Mucosa of rectum (tissue), 2 donors: ENCODE measurements around the gene SLC15A3.

Experiments
- H3K27ac ChIP-seq, 2 donors: one replicate each; pipeline ENCODE4 v1.7.0; 2013; ENCODE audit warnings: inconsistent platforms in 2 of 2, low read depth in 2 of 2, low read length in 2 of 2
- H3K27me3 ChIP-seq, 2 donors: one replicate each; pipeline ENCODE4 v1.7.0; 2013; ENCODE audit warnings: low read length in 2 of 2; ENCODE audit not compliant: control insufficient read depth in 2 of 2, insufficient read depth in 2 of 2
- H3K36me3 ChIP-seq, 2 donors: one replicate each; pipeline ENCODE4 v1.7.0; 2013; ENCODE audit warnings: low read length in 2 of 2; ENCODE audit not compliant: control insufficient read depth in 2 of 2, insufficient read depth in 2 of 2
- H3K4me1 ChIP-seq, 2 donors: one replicate each; pipeline ENCODE4 v1.7.0; 2013; ENCODE audit warnings: low read length in 2 of 2, mild to moderate bottlenecking in 1 of 2; ENCODE audit not compliant: control insufficient read depth in 2 of 2, insufficient read depth in 2 of 2
- H3K4me3 ChIP-seq, 2 donors: one replicate each; pipeline ENCODE4 v1.7.0; 2013; ENCODE audit warnings: low read length in 2 of 2
- H3K9ac ChIP-seq, 2 donors: one replicate each; pipeline ENCODE4 v1.7.0; 2013; ENCODE audit warnings: low read length in 2 of 2, low read depth in 1 of 2, mild to moderate bottlenecking in 1 of 2
- H3K9me3 ChIP-seq, 2 donors: one replicate each; pipeline ENCODE4 v1.7.0; 2013; ENCODE audit warnings: low read length in 2 of 2; ENCODE audit not compliant: control insufficient read depth in 2 of 2
- donor health status: healthy.
- donor health status: Normal muscosa, but diverticular disease.

Gene SLC15A3

DNA sequence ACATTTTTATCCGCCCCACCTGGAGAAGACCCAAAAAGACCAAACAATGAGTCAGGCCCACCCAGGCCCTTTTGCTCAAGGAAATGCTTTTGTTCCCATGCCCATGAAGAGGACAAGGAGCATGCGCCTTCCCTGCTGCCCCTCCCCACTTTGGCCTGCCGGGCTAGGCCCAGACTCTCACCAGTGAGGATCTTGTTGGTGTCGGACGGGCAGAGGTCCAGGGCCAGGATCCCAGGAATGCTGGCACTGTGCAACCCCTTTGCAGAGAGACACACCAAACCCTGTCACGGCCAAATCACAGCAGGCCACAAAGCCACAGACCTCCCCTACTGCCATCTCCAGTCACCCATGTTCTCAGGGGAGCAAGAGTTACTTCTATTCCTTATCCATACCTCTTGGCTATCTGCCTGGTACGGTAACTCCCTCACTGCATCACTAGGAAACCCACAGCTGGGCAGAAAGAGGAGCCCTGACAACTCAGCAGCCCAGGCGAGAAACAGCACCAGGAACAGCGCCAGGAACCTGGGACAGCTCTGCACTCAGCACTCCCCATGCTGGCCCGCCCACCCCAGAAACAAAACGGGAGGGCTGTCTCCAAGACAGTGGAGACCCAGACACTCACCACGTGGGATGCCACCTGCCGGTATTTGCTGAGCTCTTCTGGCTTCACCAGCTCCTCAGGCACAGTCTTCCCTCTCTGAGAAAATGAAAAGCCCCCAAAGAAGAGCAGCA lies 51.1 kb downstream of the SLC15A3 start:
- no peaks in the 10 kb centered on the region for H3K27me3 ChIP-seq
- H3K36me3 ChIP-seq, result peaks cover 66 to 71% of the 10 kb centered on the region in 2 donors
- H3K4me3 ChIP-seq, result no peak overlapping the region
- no peaks in the 10 kb centered on the region for H3K9me3 ChIP-seq
- H3K4me1 ChIP-seq, result peaks cover 10 to 26% of the 10 kb centered on the region in 2 donors
- no peak overlapping the region for H3K27ac ChIP-seq
- no peak overlapping the region for H3K9ac ChIP-seq

DNA sequence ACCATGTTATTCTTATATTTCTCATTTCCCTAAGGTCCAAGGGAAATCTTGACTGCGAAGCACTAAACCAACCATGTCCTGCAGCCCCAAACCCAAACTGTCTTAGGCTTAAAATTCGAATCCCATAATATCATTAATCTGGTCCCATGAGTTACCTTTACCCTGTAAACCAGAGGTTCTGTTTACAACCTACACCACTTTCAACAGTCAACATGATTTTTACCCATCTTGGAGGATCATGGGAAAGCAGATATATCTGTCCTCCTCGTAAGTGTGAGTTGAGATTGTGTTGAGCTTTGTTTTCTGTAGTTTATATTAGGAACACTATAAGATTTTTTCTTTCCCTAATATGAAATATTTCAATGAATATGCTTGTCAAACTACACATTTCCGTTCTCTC lies 52.0 kb downstream of the SLC15A3 start:
- Histone ChIP-seq H3K9me3 (no peaks in the 10 kb centered on the region), H3K4me3 (no peak overlapping the region), H3K27me3 (no peaks in the 10 kb centered on the region), H3K36me3 (peaks cover 67 to 77% of the 10 kb centered on the region in 2 donors), H3K9ac (no peak overlapping the region), H3K4me1 (peaks cover 7 to 28% of the 10 kb centered on the region in 2 donors), H3K27ac (no peak overlapping the region)

- H3K27ac ChIP-seq, result no peak overlapping the region
- H3K9ac ChIP-seq, result no peak overlapping the region
- H3K27me3 ChIP-seq, result no peaks in the 10 kb centered on the region
- H3K36me3 ChIP-seq, result peaks cover 74 to 84% of the 10 kb centered on the region in 2 donors
- no peaks in the 10 kb centered on the region for H3K9me3 ChIP-seq
- H3K4me1 ChIP-seq, result peaks cover under 1 to 26% of the 10 kb centered on the region in 2 donors
- no peak overlapping the region for H3K4me3 ChIP-seq
Measured at GRCh38 chr11:60899046-60899936, 52.7 kb downstream of the SLC15A3 start.

- Histone ChIP-seq H3K27ac (no peak overlapping the region), H3K9me3 (no peaks in the 10 kb centered on the region), H3K4me1 (peaks cover 0 to 27% of the 10 kb centered on the region in 2 donors), H3K9ac (no peak overlapping the region), H3K36me3 (peaks cover 72 to 73% of the 10 kb centered on the region in 2 donors), H3K4me3 (no peak overlapping the region), H3K27me3 (no peaks in the 10 kb centered on the region)
Measured at GRCh38 chr11:60897496-60897895, 54.5 kb downstream of the SLC15A3 start.

GRCh38 chr11:60895687-60896086 lies 56.3 kb downstream of the SLC15A3 start:
- Histone ChIP-seq H3K27ac (peak overlapping the region; percentile 56 to 81), H3K27me3 (no peaks in the 10 kb centered on the region), H3K4me3 (no peak overlapping the region), H3K4me1 (peaks cover 0 to 33% of the 10 kb centered on the region in 2 donors), H3K36me3 (peaks cover 58 to 64% of the 10 kb centered on the region in 2 donors), H3K9ac (no peak overlapping the region), H3K9me3 (no peaks in the 10 kb centered on the region)

DNA sequence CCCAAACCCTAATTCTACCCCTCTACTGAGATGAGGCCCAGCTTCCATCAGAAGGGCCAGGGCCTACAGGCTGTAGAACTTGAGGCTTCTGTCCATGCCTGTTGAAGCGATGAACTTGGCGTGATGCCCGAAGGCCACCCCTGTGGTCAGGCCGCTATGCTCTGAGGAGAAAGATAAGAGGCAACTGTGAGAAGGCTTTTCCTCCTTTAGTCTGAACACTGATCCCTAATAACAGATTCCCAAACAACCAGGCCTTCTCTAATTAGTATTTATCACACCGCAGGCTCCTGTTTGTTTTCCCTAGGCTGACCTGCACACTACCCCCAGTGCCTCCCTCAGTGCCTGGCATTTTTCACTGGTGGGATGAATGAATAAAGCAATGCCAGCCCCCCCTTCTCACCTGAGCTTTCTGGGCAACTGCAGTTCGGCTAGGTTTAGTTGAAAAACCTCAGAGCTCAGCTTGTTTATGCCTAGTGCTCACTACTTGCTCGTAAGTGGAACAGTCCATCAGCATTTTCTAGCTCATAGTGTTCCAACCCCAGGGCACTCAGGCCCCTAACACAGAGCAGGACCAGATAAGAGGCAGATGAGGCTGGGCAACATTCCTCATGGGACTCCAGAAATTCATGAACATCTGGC lies 60.8 kb downstream of the SLC15A3 start:
- Histone ChIP-seq H3K4me3 (no peak overlapping the region), H3K36me3 (peaks cover 21 to 28% of the 10 kb centered on the region in 2 donors), H3K27ac (no peak overlapping the region), H3K27me3 (no peaks in the 10 kb centered on the region), H3K4me1 (peaks cover 6 to 42% of the 10 kb centered on the region in 2 donors), H3K9ac (no peak overlapping the region), H3K9me3 (no peaks in the 10 kb centered on the region)

- Histone ChIP-seq H3K36me3 (peaks cover 18 to 25% of the 10 kb centered on the region in 2 donors), H3K9me3 (no peaks in the 10 kb centered on the region), H3K4me3 (no peak overlapping the region), H3K9ac (no peak overlapping the region), H3K4me1 (peaks cover 6 to 38% of the 10 kb centered on the region in 2 donors), H3K27me3 (no peaks in the 10 kb centered on the region), H3K27ac (no peak overlapping the region)
Measured at GRCh38 chr11:60890696-60891095, 61.3 kb downstream of the SLC15A3 start.

DNA sequence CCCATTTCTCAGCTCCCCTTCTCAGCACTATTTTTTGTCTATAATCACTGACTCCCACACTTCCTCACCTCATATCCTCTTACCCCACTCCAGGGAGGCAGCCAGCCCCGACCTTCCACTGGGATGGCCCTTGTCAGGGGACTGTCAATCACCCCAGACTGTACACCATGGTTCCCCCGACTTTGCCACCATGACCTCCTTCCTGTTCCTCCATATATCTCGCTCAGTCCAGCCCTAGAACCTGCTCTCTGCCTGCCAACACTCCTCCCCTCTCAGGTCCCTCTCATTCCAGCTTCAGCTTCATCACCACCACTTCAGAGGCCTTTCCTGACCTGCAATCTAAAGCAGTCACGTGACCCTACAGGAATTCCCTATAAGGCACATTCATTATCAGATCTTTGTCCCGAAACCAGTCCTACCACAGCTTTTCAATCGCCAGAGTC lies 62.1 kb downstream of the SLC15A3 start:
- no peaks in the 10 kb centered on the region for H3K27me3 ChIP-seq
- peaks cover 6 to 30% of the 10 kb centered on the region in 2 donors for H3K4me1 ChIP-seq
- H3K9me3 ChIP-seq, result no peaks in the 10 kb centered on the region
- H3K27ac ChIP-seq, result no peak overlapping the region
- H3K4me3 ChIP-seq, result no peak overlapping the region
- no peak overlapping the region for H3K9ac ChIP-seq
- peaks cover 15 to 18% of the 10 kb centered on the region in 2 donors for H3K36me3 ChIP-seq

- no peak overlapping the region for H3K4me3 ChIP-seq
- H3K27ac ChIP-seq, result no peak overlapping the region
- no peaks in the 10 kb centered on the region for H3K9me3 ChIP-seq
- peaks cover 6 to 24% of the 10 kb centered on the region in 2 donors for H3K4me1 ChIP-seq
- no peak overlapping the region for H3K9ac ChIP-seq
- no peaks in the 10 kb centered on the region for H3K27me3 ChIP-seq
- peaks cover 3 to 12% of the 10 kb centered on the region in 2 donors for H3K36me3 ChIP-seq
Measured at GRCh38 chr11:60887556-60887955, 64.4 kb downstream of the SLC15A3 start.
